ENCODE data around the gene CCNE1. TPM values are rescaled to one million over a fixed set of nuclear protein-coding genes. Genes with fewer than 3 reads are reported as not detected.
A peak's percentile ranks its signal among the peaks of the same experiment; 100 is the strongest.

Gene CCNE1
- total and polyA plus RNA-seq, 2 of the 13 experiments (the other 11 are each of a cell fraction or from before 2014, with no cell fraction given) = 16.0 to 50.6 TPM

DNA sequence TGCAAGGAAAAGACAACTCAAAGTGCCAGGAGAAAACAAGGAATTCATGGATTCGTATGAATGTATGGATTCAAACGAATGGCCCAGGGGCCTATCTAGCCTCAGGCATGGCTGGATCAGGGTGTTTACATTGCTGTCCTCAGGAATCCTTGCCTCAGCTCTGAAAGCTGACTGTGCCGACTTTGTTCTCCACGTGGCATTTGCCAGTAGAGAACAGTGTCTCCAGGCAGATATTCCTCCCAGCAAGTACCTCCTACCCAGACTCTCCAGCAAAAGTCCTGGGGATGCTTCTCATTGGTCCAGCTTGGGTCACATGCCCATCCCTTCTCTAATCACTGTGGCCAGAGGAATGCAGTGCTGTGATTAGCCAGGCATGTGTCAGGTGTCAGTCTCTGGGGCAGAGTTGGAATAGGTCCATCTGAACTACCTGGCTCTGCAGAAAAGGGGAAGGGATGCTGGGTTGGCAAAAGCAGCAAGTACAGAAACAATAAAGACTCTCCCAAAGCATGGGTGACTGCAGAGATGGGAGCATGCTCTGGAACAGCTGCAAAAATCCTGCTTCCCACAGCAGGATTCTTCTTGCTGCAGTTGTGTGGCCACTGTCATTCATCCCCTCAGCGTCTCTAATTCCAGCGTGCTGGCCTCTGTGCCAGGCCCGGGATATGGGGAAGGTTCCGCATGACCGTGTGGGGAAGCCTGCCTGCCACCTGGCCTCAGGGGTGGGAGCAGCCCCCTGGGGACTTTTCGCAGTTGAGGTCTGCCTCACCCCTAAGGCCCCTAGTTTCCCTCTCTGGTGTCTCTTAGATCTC lies 30.0 kb downstream of the CCNE1 start (continued):
- TF ChIP-seq ZBTB1 (CRISPR knock-in tag; IDR thresholded peaks at IDR 0.05; ENCODE audit: borderline replicate concordance) = no peak
- TF ChIP-seq YEATS4 (CRISPR knock-in tag; IDR thresholded peaks at IDR 0.05; ENCODE audit: borderline replicate concordance) = peak; percentile 85
- peak; percentile 38 for TF ChIP-seq HDAC1 (CRISPR knock-in tag; IDR thresholded peaks at IDR 0.05)
- TF ChIP-seq FOXM1 (CRISPR knock-in tag; IDR thresholded peaks at IDR 0.05) = no peak
- peak; percentile 71; the same call in 1 of the 2 replicates for TF ChIP-seq SIN3A (IDR thresholded peaks at IDR 0.05; ENCODE audit: borderline replicate concordance, low read depth, low read length)
- no peak for TF ChIP-seq ZNF562 (CRISPR knock-in tag; IDR thresholded peaks at IDR 0.05; ENCODE audit: borderline replicate concordance)
- TF ChIP-seq, protein P1, sequence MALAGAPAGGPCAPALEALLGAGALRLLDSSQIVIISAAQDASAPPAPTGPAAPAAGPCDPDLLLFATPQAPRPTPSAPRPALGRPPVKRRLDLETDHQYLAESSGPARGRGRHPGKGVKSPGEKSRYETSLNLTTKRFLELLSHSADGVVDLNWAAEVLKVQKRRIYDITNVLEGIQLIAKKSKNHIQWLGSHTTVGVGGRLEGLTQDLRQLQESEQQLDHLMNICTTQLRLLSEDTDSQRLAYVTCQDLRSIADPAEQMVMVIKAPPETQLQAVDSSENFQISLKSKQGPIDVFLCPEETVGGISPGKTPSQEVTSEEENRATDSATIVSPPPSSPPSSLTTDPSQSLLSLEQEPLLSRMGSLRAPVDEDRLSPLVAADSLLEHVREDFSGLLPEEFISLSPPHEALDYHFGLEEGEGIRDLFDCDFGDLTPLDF (CRISPR knock-in tag; IDR thresholded peaks at IDR 0.05) = no peak
- TF ChIP-seq, protein P2, sequence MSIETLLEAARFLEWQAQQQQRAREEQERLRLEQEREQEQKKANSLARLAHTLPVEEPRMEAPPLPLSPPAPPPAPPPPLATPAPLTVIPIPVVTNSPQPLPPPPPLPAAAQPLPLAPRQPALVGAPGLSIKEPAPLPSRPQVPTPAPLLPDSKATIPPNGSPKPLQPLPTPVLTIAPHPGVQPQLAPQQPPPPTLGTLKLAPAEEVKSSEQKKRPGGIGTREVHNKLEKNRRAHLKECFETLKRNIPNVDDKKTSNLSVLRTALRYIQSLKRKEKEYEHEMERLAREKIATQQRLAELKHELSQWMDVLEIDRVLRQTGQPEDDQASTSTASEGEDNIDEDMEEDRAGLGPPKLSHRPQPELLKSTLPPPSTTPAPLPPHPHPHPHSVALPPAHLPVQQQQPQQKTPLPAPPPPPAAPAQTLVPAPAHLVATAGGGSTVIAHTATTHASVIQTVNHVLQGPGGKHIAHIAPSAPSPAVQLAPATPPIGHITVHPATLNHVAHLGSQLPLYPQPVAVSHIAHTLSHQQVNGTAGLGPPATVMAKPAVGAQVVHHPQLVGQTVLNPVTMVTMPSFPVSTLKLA (IDR thresholded peaks at IDR 0.05) = peak; percentile 68
- TF ChIP-seq MEIS2 (CRISPR knock-in tag; IDR thresholded peaks at IDR 0.05) = 0 out of 2 replicates have a peak, but pooled peaks have one; percentile 21
- 0 out of 2 replicates have a peak, but pooled peaks have one; percentile 2 for TF ChIP-seq ELF3 (CRISPR knock-in tag; IDR thresholded peaks at IDR 0.05)
- TF ChIP-seq, protein P3, sequence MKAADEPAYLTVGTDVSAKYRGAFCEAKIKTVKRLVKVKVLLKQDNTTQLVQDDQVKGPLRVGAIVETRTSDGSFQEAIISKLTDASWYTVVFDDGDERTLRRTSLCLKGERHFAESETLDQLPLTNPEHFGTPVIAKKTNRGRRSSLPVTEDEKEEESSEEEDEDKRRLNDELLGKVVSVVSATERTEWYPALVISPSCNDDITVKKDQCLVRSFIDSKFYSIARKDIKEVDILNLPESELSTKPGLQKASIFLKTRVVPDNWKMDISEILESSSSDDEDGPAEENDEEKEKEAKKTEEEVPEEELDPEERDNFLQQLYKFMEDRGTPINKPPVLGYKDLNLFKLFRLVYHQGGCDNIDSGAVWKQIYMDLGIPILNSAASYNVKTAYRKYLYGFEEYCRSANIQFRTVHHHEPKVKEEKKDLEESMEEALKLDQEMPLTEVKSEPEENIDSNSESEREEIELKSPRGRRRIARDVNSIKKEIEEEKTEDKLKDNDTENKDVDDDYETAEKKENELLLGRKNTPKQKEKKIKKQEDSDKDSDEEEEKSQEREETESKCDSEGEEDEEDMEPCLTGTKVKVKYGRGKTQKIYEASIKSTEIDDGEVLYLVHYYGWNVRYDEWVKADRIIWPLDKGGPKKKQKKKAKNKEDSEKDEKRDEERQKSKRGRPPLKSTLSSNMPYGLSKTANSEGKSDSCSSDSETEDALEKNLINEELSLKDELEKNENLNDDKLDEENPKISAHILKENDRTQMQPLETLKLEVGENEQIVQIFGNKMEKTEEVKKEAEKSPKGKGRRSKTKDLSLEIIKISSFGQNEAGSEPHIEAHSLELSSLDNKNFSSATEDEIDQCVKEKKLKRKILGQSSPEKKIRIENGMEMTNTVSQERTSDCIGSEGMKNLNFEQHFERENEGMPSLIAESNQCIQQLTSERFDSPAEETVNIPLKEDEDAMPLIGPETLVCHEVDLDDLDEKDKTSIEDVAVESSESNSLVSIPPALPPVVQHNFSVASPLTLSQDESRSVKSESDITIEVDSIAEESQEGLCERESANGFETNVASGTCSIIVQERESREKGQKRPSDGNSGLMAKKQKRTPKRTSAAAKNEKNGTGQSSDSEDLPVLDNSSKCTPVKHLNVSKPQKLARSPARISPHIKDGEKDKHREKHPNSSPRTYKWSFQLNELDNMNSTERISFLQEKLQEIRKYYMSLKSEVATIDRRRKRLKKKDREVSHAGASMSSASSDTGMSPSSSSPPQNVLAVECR (CRISPR knock-in tag; IDR thresholded peaks at IDR 0.05; ENCODE audit: borderline replicate concordance) = peak; percentile 53; the same call in 1 of the 2 replicates
- TF ChIP-seq ZNF367 (CRISPR knock-in tag; IDR thresholded peaks at IDR 0.05; ENCODE audit: borderline replicate concordance) = no peak
- TF ChIP-seq, protein P4, sequence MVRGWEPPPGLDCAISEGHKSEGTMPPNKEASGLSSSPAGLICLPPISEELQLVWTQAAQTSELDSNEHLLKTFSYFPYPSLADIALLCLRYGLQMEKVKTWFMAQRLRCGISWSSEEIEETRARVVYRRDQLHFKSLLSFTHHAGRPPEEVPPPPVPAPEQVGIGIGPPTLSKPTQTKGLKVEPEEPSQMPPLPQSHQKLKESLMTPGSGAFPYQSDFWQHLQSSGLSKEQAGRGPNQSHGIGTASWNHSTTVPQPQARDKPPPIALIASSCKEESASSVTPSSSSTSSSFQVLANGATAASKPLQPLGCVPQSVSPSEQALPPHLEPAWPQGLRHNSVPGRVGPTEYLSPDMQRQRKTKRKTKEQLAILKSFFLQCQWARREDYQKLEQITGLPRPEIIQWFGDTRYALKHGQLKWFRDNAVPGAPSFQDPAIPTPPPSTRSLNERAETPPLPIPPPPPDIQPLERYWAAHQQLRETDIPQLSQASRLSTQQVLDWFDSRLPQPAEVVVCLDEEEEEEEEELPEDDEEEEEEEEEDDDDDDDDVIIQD (CRISPR knock-in tag; IDR thresholded peaks at IDR 0.05; ENCODE audit: low read depth) = 0 out of 2 replicates have a peak, but pooled peaks have one; percentile 8
- TF ChIP-seq, protein P5, sequence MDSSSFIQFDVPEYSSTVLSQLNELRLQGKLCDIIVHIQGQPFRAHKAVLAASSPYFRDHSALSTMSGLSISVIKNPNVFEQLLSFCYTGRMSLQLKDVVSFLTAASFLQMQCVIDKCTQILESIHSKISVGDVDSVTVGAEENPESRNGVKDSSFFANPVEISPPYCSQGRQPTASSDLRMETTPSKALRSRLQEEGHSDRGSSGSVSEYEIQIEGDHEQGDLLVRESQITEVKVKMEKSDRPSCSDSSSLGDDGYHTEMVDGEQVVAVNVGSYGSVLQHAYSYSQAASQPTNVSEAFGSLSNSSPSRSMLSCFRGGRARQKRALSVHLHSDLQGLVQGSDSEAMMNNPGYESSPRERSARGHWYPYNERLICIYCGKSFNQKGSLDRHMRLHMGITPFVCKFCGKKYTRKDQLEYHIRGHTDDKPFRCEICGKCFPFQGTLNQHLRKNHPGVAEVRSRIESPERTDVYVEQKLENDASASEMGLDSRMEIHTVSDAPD (CRISPR knock-in tag; IDR thresholded peaks at IDR 0.05) = 0 out of 2 replicates have a peak, but pooled peaks have one; percentile 52
- TF ChIP-seq ZFY (CRISPR knock-in tag; IDR thresholded peaks at IDR 0.05) = peak; percentile 45; the same call in 1 of the 2 replicates
- TF ChIP-seq, protein P6, sequence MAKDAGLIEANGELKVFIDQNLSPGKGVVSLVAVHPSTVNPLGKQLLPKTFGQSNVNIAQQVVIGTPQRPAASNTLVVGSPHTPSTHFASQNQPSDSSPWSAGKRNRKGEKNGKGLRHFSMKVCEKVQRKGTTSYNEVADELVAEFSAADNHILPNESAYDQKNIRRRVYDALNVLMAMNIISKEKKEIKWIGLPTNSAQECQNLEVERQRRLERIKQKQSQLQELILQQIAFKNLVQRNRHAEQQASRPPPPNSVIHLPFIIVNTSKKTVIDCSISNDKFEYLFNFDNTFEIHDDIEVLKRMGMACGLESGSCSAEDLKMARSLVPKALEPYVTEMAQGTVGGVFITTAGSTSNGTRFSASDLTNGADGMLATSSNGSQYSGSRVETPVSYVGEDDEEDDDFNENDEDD (CRISPR knock-in tag; IDR thresholded peaks at IDR 0.05; ENCODE audit: borderline replicate concordance) = peak; percentile 35; the same call in 1 of the 2 replicates
- peak; percentile 54; the same call in 1 of the 2 replicates for TF ChIP-seq ZNF263 (CRISPR knock-in tag; IDR thresholded peaks at IDR 0.05)
